ENCODE results near the gene FMNL2.
"Not testable (repeated sequence)": the region's sequence is repeated elsewhere in the genome, so short reads cannot be mapped to it uniquely, and the experiment has no call there.

The FMNL2 gene

DNA sequence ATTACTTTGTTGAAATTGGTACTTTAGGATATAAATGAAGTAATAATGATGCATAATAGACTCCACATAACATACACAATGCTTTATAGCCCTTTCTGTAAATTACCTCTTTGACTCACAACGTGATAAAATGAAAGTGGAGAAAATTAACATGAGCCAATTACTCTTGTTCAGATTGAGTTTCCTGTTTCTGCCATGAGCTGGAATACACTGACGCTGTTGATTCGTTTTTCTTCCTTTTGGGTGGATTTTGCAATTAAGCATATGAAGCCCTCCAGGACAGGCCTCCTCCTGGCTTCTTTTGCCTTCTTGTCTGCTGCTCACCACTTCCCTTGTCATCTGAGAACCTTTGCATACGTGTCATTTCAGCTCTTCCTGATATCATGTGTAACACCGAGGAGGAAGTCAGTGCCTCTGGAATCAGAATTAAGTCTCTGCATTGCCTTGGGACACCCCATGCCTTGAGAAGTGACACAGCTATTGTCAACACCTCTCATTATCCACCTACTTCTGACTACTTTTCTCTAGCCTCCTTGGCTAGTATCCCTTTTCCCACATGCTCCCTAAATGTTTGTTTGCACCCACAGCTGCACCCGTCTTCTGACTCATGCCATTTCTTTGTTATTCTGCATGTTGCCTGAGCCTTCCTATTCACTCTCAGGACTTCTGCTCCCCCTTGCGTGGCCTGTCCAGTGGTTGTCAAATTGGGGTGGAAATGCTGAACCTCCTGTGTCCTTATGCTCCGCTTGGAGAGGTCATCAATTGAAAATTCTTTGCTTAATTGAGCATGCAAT lies 134.1 kb downstream of the FMNL2 start:
- no peak for DNase-seq (ENCODE audit: low read depth)

DNA sequence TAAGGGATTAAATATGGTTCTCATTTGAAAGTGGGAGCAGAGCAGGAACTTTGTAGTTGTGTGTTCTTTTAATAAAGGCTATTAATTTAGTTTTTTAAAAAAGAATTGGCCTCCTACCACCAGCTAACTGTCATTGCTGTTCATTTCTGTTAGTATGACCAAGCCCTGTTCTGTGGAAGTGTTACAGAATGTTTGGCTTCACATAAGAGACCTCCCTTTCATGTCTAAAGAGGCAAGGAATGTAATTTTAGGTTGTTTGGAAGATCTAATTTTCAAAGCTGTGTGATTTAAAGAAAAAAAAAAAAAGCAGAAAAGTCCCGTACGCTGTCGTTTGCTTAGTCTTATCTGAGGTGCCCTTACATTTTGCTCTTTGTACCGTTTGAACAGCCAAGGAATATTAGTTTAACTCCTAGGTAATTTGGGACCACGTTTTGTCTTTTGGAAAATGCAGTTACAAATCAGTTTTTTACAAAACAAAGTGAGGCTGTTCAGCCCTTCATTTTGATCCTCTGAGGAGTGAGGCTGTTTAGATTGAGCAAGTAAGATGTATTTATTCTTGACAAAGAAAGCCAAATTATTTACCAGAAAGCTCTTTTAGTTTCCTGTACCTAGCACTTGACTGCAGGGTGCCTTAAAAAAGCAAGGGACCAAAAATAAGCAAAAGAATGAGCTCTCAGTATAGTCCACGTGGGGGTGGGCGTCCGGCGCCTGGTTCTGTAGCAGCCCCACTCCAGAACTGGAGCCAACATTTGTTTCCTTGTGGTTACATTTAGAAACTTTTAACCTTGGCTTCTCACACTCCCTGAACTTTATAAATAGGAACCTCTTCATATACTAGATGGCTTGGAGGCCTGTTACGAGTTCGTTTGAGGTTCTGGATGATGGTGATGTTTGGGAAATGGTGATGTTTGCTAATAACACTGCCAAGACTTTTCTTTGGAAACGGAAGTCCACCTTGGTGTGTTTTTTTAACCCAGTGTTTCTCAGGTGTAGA lies 136.2 kb downstream of the FMNL2 start:
- no peak for DNase-seq (ENCODE audit: low read depth)

DNA sequence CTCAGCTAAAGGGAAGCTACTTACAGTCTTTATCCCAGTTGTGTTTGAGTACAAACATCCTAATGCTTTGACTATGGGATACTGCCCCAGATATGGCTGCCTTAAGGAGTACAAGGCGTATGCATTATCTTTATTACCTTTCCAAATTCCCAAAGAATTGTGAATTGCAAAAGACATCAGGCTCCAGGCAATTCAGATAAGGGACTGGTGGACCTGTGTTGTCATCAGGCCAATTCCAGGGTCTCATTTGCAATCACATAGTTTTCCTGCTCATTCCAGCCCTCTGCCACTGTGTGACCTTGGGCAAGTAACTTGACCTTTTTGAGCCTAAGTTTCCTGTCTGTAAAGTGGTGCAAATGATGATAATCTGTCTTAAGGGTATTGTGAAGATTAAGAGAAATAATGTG lies 137.5 kb downstream of the FMNL2 start:
- DNase-seq (ENCODE audit: low read depth): no peak

DNA sequence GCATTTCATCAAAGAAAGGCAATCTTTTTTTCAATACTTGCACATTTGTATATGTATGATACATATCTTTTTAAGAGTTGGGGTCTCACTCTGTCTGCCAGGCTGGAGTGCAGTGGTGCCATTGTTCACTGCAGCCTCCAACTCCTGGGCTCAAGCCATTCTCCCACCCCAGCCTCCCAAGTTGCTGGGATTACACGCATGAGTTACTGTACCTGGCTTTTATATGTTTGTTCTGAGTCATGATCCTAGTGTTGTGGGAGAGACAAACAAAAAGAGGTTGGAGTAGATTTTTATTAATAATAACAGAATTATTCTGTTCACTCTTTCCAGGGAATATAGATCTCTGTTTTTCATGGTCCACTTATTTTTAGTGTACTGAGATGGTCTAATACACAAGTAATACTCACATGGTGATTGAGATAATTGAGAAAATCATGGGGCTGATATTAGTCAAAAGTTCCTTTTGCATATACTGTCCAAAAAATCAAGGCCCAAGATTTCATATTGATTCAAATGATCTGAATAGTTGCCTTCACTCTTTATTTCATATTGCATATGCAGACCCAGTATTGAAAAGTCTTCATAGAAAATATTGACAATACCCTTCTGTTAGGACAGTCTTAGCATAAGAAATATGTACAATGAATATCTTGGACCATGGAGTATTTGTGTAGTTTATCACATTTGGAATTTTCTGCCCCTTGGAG lies 138.3 kb downstream of the FMNL2 start:
- no peak for DNase-seq (ENCODE audit: low read depth)

DNA sequence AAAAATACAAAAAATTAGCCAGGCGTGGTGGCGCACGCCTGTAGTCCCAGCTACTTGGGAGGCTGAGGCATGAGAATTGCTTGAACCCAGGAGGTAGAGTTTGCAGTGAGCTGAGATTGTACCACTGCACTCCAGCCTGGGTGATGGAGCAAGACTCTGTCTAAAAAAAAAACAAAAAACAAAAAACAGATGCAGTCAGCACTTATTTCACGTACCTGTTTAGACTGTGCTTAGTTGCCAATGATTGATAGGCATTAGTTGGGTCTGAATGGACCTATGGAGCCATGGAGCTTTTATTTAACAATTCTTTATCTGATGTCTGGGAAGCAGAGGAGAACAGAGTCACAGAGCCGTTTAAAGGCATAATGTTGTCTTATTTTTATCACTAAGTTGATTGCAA lies 139.5 kb downstream of the FMNL2 start:
- DNase-seq (ENCODE audit: low read depth): not testable (repeated sequence)

DNA sequence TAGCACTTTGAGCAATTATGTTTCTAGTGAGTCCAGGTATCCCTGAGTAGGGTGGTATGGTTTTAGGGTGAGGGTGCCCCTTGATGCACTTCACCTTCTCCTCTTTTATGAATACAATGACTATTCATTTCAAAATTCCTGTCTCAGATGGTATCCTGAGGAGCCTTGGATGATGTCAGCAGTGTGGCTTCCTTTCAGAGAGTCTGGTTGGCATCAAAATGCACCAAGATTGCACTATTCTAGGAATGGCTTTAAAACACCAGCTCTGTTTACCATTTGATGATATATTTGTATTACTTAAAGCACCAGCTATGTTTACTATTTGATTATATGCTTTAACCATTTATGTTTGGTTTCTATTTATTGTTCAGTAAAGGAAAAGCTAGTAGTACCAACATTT lies 141.0 kb downstream of the FMNL2 start:
- no peak for DNase-seq (ENCODE audit: low read depth)

DNA sequence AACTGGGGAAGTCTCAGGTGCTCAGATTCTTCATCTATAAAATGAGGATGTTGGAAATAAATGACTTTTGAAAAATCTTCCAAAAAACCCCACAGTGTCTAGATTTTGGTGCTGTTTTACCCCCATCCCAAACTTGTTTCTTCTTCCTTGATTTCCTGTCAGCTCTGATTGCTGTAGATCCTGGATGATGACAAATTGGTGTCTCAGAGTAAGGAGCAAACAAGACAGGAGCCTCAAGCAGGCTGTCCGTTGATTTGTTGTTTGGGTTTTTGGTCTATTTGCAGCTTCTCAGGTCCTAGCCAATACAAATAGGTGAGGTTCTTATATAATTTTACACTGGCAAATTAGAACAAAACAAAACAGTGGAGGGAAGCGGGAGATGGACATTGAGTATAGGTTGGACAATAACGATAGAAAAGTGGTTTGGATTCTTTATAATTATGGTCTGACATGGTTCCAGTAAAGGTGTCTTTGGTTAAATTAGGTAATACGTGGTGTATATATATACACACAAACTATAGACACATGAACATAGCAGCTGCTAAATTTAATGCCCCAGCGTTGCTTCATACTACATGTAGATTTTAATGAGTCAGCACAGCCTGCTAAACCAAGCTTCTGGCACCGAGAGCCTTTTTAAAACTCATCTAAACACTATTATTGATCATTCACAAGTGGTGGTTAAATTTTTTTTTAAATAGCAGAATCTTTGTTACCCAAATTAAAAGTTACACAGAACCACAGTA lies 142.5 kb downstream of the FMNL2 start:
- DNase-seq (ENCODE audit: low read depth): no peak

DNA sequence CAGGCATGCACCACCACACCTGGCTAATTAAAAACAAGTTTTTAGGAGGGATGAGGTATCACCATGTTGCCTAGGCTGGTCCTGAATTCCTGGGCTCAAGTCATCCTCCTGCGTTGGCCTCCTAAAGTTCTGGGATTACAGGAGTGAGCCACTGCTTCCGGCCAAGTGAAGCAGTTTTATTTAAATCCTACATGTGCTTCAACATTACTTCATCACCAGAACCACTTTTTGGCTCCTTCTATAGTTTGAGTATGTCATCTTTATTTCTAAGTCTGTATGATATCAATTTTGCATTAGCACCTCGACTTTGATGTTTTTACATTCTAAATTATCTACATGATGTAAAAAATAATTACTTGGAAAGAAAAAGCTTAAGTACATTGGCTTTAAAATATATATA lies 144.3 kb downstream of the FMNL2 start:
- no peak for DNase-seq (ENCODE audit: low read depth)

DNA sequence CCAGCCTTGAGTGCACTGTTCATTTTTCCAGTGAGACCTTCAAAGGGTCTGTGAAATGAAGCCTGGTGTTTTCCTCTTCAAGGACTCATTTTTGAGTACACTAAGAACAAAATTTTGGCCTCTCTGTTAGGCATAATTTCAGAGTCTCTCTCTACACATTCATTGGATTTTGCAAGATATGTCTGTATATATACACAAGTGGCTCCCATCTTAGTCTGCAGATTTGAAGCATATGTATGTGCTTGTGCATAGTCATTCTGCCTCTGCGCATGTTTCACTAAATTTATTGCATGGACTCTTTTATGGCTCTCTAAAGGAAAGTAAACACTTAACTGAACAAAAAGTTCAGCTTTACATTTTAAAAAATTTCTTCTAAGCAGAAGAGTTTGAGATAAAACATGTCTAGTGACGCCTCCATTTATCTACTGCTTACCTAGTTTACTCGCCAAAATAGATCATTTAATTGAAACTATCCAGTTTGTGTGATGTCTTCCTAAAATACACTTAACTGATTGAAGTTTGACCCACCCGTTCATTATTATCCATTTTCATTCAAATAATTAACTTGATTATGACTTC lies 145.9 kb downstream of the FMNL2 start:
- no peak for DNase-seq (ENCODE audit: low read depth)

DNA sequence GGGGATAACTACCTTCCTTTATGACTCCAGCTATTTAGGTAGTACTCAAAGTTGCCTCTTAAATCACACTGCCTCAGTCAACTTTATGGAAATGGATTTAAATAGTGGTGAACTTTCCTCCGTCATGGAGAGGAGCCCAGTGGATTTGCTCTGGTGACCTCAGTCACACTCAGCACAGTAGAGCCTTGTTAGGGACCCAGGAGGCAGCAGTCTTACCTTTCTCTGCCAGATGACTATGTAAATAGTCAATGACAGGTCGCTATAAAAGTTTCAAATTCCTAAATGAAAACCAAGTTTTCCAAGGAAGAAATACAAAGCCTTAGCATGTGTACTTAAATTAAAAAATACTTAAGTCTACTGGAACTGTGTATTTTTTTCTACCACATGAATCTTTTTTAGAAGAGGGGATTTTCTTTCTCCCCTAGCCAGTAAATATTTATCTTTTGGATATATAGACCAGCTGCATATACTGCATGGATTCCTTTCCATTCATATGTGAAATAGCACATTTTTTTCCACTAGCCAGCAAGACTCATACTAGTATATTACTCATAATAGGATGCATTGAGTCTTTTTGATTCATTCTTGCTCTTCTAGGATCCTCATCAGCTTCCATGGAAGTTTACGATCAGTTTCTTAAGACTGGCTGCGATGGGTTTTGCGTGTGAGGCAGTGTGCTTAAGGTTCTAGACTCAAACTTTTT lies 147.1 kb downstream of the FMNL2 start:
- no peak for DNase-seq (ENCODE audit: low read depth)

DNA sequence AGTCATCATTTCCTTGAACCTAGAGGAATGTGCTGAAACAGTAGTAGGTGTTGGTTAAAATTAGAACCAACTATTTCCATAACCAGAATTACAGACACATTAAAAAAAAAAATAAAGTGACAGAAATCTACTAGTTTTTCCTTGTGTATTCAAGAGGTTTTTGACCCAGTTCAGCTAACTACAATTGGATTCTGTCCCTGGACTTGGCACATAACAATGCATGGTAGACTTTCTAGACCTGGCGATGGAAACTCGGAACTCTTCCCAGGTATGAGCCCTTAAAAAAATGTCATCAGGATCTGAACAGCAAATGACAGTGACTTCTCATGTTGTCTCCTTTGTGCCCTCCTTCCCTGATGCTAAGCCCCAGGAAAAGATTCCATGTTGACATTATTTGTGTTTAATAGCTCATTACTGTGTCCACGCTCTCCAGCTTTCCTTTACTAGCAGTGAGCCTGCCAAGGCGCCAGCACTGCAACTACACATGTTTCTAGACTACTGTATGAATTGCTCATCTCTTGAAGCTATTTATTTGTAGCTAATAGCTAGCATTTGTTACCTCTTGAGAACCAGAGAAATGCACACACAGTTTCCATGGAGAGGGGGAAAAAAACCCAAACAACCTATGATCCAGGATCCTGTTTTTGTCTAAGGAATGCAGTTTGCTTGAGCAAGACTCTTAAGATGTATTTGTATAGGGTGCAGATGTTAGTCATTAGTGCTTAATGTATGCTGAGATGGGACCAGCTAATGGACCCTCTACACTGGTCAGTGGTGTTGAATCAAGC lies 148.5 kb downstream of the FMNL2 start:
- DNase-seq (ENCODE audit: low read depth): no peak

DNA sequence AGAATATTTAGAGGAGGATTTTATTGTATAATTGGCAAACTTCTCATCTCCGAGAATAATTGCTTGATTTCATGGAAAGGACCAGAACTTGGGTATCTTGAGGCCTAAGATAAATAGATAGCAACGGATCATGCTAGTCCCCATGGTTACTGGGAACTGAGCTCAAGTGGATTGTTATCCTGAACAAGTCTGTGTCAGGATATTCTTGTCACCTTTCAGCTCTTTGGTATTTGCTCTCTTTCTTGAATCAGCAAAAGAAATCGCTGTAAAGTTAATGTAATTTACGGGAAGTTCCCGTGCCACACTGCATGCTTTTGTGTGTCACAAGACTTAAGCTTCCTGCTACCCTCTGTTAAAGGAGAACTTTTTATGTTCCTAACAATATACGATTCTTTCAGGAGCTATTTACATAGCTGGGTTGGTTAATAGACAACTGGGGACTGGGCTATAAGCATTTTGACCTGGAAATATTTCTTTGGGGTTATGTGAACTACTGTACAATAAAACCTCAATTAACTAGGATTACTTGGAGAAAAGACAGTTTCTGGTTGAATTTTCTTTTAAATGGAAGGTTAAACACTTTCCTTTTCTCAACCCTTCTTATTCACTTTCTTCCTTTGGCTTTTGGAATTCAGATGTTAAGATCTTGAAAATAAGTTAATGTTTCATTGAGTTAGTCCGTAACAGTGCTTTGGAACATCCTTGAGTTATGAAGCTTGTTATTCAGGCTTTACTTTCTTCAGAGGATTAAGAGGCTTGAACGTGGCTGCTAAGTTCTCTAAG lies 151.2 kb downstream of the FMNL2 start:
- no peak for DNase-seq (ENCODE audit: low read depth)

DNA sequence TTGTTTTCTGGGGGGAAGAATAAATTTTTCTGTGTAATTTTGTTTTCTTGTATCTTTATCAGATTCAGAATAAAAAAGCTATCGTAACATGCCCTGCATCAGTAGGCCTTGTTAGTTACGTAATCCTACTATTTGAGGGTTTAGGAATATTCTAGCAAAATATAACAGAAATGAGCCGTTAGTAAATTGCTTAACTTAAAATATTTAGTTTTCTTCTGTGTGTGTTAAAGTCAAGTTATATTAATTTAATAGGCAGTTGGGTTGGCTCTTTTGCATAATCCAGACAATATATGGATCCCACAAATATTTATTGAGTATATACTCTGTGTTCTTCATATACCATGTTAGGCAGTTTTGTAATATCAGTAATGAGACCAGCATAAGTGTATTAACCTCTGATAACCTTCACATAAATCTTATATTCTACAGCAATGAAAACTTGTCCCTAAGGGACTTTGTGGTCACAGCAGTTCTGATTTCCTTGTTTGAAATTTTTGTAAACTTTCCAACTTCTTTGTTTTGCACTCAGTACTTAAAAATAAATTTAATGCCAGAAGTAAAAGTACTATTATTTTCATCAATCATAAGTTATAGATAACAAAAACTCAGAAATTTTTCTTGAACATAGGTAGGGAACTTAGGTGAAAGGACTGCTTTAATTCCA lies 151.9 kb downstream of the FMNL2 start:
- no peak for DNase-seq (ENCODE audit: low read depth)

DNA sequence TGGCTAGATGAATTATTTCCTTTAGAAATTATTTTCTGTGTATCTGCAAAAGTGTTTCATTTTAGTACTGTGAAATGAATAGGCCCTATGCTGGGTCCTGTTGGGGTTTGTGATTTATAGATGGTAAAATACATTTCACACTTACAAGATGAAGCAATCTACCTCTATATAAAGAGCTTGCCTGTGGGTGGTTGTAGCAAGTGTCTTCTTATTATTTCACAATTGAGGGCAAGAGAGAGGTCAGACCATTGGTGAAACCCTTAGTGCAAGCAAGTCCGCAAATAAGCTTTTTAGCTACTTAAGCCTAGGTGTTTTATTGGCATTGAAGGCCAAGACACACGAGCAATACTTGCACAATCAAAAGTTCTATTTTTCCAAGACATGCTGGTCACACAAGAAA lies 153.1 kb downstream of the FMNL2 start:
- DNase-seq (ENCODE audit: low read depth): no peak

DNA sequence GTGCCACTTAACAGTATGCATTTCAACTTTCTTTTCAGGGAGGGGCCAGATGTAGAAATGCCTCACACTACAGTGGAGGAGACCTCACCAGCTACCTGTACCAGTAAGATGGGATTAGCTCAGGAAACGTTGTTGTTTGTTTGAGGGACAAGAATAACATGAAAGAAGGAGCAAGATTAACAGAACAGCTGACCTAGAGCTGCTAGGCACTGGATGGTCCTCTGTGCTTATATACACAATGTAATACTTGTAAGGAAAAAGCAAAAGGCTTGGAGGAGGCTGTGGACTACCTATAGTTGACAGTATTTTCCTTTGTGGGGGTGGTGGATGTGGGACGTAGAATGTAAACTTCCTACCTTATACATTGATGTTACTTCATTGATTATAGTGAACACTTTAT lies 154.4 kb downstream of the FMNL2 start:
- no peak for DNase-seq (ENCODE audit: low read depth)

DNA sequence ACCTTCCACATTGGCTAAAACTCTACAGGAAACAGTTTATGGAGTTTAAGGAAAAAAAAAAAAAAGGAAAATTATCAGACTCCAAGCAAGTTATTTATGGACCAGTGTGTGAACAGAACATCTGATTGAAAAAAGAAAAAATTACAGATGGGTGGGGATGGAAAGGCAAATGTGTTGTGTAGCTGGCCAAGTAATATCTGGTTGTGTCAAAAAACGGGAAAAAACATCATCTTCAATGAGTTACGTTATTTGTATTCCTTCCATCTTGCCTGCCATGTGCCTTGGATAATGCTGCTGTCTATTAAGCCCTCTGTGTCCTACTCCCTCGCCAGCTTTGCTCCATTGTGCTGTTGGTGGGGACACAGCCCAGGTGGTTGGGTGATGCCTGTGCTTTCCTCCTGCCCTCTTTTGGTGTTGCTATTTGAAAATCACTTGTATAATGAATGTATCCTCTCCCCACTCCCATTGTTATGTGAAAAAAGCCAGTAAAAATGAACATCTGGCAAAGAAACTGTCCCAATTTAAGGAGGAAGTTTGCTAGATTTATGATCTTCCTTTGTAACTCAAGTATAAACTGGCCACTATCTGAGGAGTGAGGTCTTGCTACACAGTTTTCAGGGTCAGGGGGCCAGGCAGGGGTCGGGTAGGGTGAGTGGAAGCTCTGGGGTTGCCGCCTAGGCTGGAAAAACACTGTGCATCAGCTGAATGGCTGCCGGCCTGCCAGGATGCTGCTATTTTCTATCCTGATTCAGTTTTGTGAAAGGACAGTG lies 155.9 kb downstream of the FMNL2 start:
- no peak for DNase-seq (ENCODE audit: low read depth)

DNA sequence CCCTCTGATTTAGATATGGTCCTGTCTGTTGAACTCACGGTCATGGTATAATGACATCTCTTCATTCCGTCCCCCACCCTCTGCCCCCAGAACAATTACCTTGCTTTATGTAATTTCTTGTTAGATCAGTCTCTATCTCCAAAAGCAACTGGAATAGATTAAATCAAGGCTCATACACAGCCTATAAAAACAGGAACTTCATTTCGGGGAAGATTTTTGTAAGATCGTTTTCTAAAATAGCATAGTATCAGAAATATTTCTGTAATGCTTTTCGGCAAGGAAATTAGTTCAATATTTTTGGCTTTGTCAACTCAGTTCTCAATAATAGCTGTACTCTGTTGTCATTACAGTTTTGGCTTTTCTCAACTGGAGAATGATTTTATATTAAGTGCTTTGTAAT lies 157.2 kb downstream of the FMNL2 start:
- DNase-seq (ENCODE audit: low read depth): no peak

DNA sequence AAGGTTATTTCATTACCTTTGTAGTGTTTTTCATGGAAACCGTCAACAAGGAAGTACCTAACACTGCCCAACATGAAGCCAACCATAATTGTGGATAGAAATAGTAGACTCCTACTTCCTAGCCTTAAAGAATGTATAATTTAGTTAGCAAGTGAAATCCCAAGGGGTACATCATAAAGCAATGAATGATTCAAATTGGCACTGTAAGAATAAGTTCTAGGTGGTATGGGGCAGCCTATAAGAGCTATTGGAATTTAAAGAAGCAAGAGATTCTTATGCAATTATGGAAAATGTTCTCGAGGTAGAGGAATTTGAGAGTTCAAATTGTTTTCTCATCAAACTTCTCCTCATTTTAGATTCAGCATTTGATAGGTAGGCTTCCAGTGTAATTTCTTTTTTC lies 157.9 kb downstream of the FMNL2 start:
- no peak for DNase-seq (ENCODE audit: low read depth)
